Astrocyte (in vitro differentiated cells and primary cell): ENCODE results near the gene NEURL1. TPM values are rescaled to one million over a fixed set of nuclear protein-coding genes. Genes with fewer than 3 reads are reported as not detected.

Experiments used
- DNase-seq: peaks from one replicate; pipeline ENCODE4 v3.0.0-alpha.2; 2010; ENCODE audit warnings: low read depth
- FAIRE-seq: peaks from 2 replicates; lab custom pipeline; 2011; peaks lifted over from hg19 to GRCh38; lab: Jason Lieb, UNC
- H2AFZ ChIP-seq: 2 replicates; pipeline ENCODE4 v1.6.0; 2012; ENCODE audit warnings: low read depth, low read length, inconsistent platforms
- H3K27ac ChIP-seq: 2 replicates; pipeline ENCODE4 v1.5.1; 2011; ENCODE audit warnings: low read depth, low read length, inconsistent platforms
- H3K27me3 ChIP-seq: 2 replicates; pipeline ENCODE4 v1.6.0; 2011; ENCODE audit warnings: low read length, inconsistent platforms; ENCODE audit not compliant: insufficient read depth
- H3K36me3 ChIP-seq: 2 replicates; pipeline ENCODE4 v1.5.1; 2011; ENCODE audit warnings: low read length, inconsistent platforms; ENCODE audit not compliant: insufficient read depth
- H3K4me1 ChIP-seq: 2 replicates; pipeline ENCODE4 v1.5.1; 2011; ENCODE audit warnings: low read length, inconsistent platforms; ENCODE audit not compliant: insufficient read depth
- H3K4me2 ChIP-seq: 2 replicates; pipeline ENCODE4 v1.6.0; 2012; ENCODE audit warnings: low read length, inconsistent platforms
- H3K4me3 ChIP-seq: 2 replicates; pipeline ENCODE4 v1.5.1; 2011; ENCODE audit warnings: low read depth, mild to moderate bottlenecking, low read length, inconsistent platforms; ENCODE audit not compliant: insufficient read depth
- H3K79me2 ChIP-seq: 2 replicates; pipeline ENCODE4 v1.6.0; 2012; ENCODE audit warnings: mild to moderate bottlenecking, low read length, inconsistent platforms; ENCODE audit not compliant: insufficient read depth
- H3K9ac ChIP-seq: 2 replicates; pipeline ENCODE4 v1.6.0; 2012; ENCODE audit warnings: mild to moderate bottlenecking, low read length, inconsistent platforms
- H3K9me3 ChIP-seq: 2 replicates; pipeline ENCODE4 v1.5.1; 2012; ENCODE audit warnings: low read depth, mild to moderate bottlenecking, low read length, inconsistent platforms; ENCODE audit not compliant: insufficient read depth
- H4K20me1 ChIP-seq: 2 replicates; pipeline ENCODE4 v1.6.0; 2012; ENCODE audit warnings: low read length, inconsistent platforms; ENCODE audit not compliant: insufficient read depth
- H3K27ac Mint-ChIP-seq: one replicate; pipeline ENCODE4 v1.8.0; 2021; ENCODE audit warnings: mild to moderate bottlenecking, mixed read lengths; ENCODE audit not compliant: unreplicated experiment
- H3K27me3 Mint-ChIP-seq: one replicate; pipeline ENCODE4 v1.8.0; 2021; ENCODE audit warnings: low read depth, mixed read lengths; ENCODE audit not compliant: unreplicated experiment
- H3K36me3 Mint-ChIP-seq: one replicate; pipeline ENCODE4 v1.8.0; 2021; ENCODE audit warnings: low read depth, mixed read lengths; ENCODE audit not compliant: unreplicated experiment
- H3K4me1 Mint-ChIP-seq: one replicate; pipeline ENCODE4 v1.8.0; 2021; ENCODE audit warnings: low read depth, mixed read lengths; ENCODE audit not compliant: unreplicated experiment
- H3K4me3 Mint-ChIP-seq: one replicate; pipeline ENCODE4 v1.8.0; 2021; ENCODE audit warnings: mild to moderate bottlenecking, moderate library complexity, mixed read lengths; ENCODE audit not compliant: unreplicated experiment
- H3K9me3 Mint-ChIP-seq: one replicate; pipeline ENCODE4 v1.8.0; 2021; ENCODE audit warnings: mild to moderate bottlenecking, mixed read lengths; ENCODE audit not compliant: unreplicated experiment
- EZH2 ChIP-seq: IDR thresholded peaks from 2 replicates; pipeline ENCODE4 v1.6.1; 2012; ENCODE audit warnings: mild to moderate bottlenecking, low read length, inconsistent platforms; ENCODE audit not compliant: insufficient read depth
- total RNA-seq: library from RNA; stranded (reverse); gene quantifications from 2 replicates; pipeline ENCODE4 v1.2.1, GENCODE V29; 2021
- TF ChIP-seq, protein P1 (sequence below): IDR thresholded peaks from 2 replicates; pipeline ENCODE4 v1.5.1; 2011; ENCODE audit warnings: low read depth, mild to moderate bottlenecking, inconsistent platforms, low read length, moderate library complexity; ENCODE audit not compliant: insufficient read depth

Gene NEURL1
- total RNA-seq, 1 donor from 2014 or later, result 1.5 TPM

DNA sequence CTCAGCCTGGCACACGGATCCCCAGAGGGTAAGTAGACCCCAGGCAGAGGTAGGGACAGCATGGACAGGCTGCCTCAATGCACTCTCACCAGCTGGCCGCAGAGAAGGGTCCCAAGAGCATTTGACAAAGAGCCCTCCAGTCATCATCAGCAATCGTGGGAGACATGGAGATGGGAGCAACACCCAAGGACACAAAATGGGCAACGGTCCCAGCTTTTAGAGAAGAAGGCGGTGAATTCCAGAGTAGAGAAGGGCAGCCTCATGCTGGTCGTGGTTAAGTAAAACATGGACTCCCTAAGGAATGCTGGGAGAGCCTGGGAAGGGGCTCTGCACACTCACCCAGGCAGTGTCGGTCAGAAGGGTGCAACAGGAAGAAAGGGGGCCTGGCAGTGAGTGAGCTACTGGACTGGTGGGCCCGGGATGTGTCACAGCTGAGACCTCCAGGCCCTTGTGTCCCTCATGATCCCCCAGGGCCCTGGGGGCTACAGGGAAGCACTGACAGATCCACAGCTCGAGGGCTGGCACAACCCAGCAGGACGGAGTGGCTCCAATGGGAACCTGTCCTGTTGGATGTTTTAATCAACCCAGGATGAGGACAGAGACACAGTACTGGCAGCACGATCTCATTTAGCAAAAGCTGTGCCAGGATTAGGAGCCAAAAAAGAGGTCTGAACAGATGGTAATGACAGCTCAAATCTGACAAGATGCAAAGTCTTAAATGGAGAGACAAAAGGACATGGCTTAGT lies 147.1 kb downstream of the NEURL1 start:
- H3K27ac Mint-ChIP-seq, result peak overlapping the region; percentile 18
- TF ChIP-seq, protein P1, sequence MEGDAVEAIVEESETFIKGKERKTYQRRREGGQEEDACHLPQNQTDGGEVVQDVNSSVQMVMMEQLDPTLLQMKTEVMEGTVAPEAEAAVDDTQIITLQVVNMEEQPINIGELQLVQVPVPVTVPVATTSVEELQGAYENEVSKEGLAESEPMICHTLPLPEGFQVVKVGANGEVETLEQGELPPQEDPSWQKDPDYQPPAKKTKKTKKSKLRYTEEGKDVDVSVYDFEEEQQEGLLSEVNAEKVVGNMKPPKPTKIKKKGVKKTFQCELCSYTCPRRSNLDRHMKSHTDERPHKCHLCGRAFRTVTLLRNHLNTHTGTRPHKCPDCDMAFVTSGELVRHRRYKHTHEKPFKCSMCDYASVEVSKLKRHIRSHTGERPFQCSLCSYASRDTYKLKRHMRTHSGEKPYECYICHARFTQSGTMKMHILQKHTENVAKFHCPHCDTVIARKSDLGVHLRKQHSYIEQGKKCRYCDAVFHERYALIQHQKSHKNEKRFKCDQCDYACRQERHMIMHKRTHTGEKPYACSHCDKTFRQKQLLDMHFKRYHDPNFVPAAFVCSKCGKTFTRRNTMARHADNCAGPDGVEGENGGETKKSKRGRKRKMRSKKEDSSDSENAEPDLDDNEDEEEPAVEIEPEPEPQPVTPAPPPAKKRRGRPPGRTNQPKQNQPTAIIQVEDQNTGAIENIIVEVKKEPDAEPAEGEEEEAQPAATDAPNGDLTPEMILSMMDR, result no peak
- no peak for TF ChIP-seq EZH2
- Histone ChIP-seq H2AFZ (no peak overlapping the region), H3K4me2 (no peak overlapping the region), H3K27ac (no peak overlapping the region), H3K9me3 (no peaks in the 10 kb centered on the region), H3K4me3 (no peak overlapping the region), H3K27me3 (no peaks in the 10 kb centered on the region), H3K9ac (no peak overlapping the region), H3K79me2 (peaks cover 10% of the 10 kb centered on the region), H4K20me1 (peaks cover 23% of the 10 kb centered on the region), H3K36me3 (no peaks in the 10 kb centered on the region), H3K4me1 (peaks cover 35% of the 10 kb centered on the region)
- peaks cover 9% of the 10 kb centered on the region for H3K36me3 Mint-ChIP-seq
- peaks cover 20% of the 10 kb centered on the region for H3K4me1 Mint-ChIP-seq
- H3K27me3 Mint-ChIP-seq, result peaks cover 7% of the 10 kb centered on the region
- no peak overlapping the region for H3K4me3 Mint-ChIP-seq
- peak; percentile 39 for DNase-seq
- peaks cover 4% of the 10 kb centered on the region for H3K9me3 Mint-ChIP-seq
- FAIRE-seq, result no peak

DNA sequence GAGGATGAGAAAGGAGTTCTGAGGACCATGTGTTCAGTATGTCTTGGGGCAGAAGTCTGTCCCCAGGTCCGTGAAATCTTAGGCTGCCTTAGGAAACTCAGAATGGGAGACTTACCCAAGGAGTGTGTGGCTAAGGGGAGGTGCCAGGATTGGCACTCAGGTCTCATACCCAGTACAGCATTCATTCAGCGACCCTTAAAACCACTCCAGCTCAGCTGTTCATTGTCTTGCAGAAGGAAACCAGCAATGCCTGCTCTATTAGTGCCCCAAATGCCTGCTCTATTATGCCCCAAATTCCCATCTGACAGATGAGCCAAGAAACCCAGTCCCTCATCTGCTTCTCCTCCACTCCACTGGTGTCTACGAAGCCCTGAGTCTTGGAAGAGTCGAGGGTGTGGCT lies 147.8 kb downstream of the NEURL1 start:
- Mint-ChIP-seq H3K36me3 (peaks cover 9% of the 10 kb centered on the region), H3K4me1 (peaks cover 22% of the 10 kb centered on the region), H3K27me3 (peaks cover 7% of the 10 kb centered on the region), H3K27ac (no peak overlapping the region), H3K4me3 (no peak overlapping the region), H3K9me3 (peaks cover 4% of the 10 kb centered on the region)
- Histone ChIP-seq H3K27me3 (no peaks in the 10 kb centered on the region), H3K4me1 (peaks cover 41% of the 10 kb centered on the region), H2AFZ (no peak overlapping the region), H3K4me3 (no peak overlapping the region), H3K27ac (no peak overlapping the region), H3K79me2 (peaks cover 10% of the 10 kb centered on the region), H3K4me2 (no peak overlapping the region), H3K36me3 (no peaks in the 10 kb centered on the region), H3K9ac (no peak overlapping the region), H4K20me1 (peaks cover 24% of the 10 kb centered on the region), H3K9me3 (no peaks in the 10 kb centered on the region)
- TF ChIP-seq, protein P1, result no peak
- TF ChIP-seq EZH2, result no peak
- FAIRE-seq, result no peak
- DNase-seq, result no peak

Other genes with a start within 250 kb of the NEURL1 start
- not detected in 2 replicates for gene RPEL1, start 247.8 kb upstream of the NEURL1 start, total RNA-seq
- gene INA, start 216.6 kb upstream of the NEURL1 start, total RNA-seq, result 26.9 and 39.6 TPM in 2 replicates
- gene PCGF6, start 142.6 kb upstream of the NEURL1 start, total RNA-seq, result 9.0 and 10.3 TPM in 2 replicates
- gene TAF5, start 125.7 kb upstream of the NEURL1 start, total RNA-seq, result 3.3 and 3.9 TPM in 2 replicates
- gene ATP5MK, start 97.2 kb upstream of the NEURL1 start, total RNA-seq, result 405 and 463 TPM in 2 replicates
- 62.3 and 72.8 TPM in 2 replicates for gene PDCD11, start 97.1 kb upstream of the NEURL1 start, total RNA-seq
- gene CALHM2, start 41.3 kb upstream of the NEURL1 start, total RNA-seq, result 1.2 and 1.4 TPM in 2 replicates
- gene CALHM1, start 34.8 kb upstream of the NEURL1 start, total RNA-seq, result not detected in 2 replicates
- gene CALHM3, start 14.5 kb upstream of the NEURL1 start, total RNA-seq, result not detected in 2 replicates